ENCODE data around the gene HS2ST1.

DNA sequence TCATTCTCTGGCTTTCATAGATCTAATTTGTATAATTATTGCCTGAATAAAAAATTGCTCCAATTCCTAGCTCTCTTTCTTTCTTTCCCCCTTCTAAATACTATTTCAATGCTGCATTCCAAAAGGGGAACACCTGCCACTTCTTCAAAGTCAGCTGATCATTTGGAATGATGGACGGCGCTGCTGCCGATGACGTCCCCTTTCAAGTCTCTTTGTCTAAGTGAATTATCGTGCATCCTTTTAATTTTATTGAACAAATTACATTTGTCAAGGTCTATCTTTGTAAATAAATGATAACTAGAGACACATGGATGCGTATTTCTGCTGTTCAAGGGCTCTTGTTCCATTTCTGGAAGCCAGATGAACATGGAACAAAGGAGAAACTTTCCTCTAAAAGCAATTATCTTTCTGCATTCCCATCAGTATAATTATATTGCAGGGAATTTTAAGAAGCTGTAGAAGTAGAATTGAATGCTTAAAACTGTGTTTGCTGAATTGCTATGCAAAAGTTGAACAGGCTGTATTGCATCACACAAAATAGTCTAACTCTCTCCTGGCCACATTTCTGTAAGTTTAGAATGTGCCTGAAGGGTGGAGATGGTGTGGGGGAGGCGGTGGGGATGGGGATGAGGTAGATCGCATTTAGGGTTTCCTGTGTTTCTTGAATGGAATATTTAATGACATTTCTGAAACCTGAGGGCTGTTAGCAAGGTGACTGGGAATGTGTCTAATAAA is 222.3 kb downstream of the HS2ST1 start:
- TF ChIP-seq CTCF (IDR thresholded peaks at IDR 0.05) (no peak), POLR2A (IDR thresholded peaks at IDR 0.05) (no peak)

Measured in upper lobe of left lung (tissue), 4 donors.